HepG2 (cell line): Measurements from ENCODE around the gene DYNC2H1. TPM values are rescaled to one million over a fixed set of nuclear protein-coding genes. Genes with fewer than 3 reads are reported as not detected.

ENCODE experiments used
- ATAC-seq: fragments of 200-7000 bp; cut with Tn5 transposase; 3 replicates; pipeline ENCODE4 v1.9.1; 2020; ENCODE audit warnings: mild to moderate bottlenecking, moderate library complexity
- BruUV-seq: library from RNA; stranded (reverse); fragments of 400-500 nt; replicated peaks from 2 replicates; lab custom pipeline; 2021; lab: Mats Ljungman, UMichigan
- CTCF ChIA-PET: fragments of 300-600 bp; formaldehyde crosslinking; extraction: SDS; loops from one replicate; lab custom pipeline; 2021; ENCODE audit warnings: low total read pairs, inconsistent platforms, low intra/inter-chr PET ratio; lab: Yijun Ruan, JAX
- POLR2A ChIA-PET: fragments of 350-600 bp; sonication (Branson Sonifier 250); formaldehyde crosslinking; loops from one replicate; lab custom pipeline; 2020; ENCODE audit warnings: antibody characterized with exemption, inconsistent platforms; lab: Yijun Ruan, JAX
- DNase-seq: peaks from one replicate; pipeline ENCODE4 v3.0.0-alpha.2; 2015; ENCODE audit warnings: low spot score
- FAIRE-seq: peaks from 3 replicates; lab custom pipeline; 2011; peaks lifted over from hg19 to GRCh38; lab: Jason Lieb, UNC
- H2AFZ ChIP-seq: one replicate; pipeline ENCODE4 v1.6.1; 2011; ENCODE audit warnings: low read length, inconsistent platforms
- H3K27ac ChIP-seq: fragments of 300-600 bp; 3 replicates; pipeline ENCODE4 v1.8.0; 2011; ENCODE audit warnings: mixed run types, mild to moderate bottlenecking, mixed read lengths, low read length, inconsistent platforms; ENCODE audit not compliant: insufficient read depth; ENCODE audit errors: extremely low read length
- H3K27me3 ChIP-seq, 2 experiments: fragments of 200-600 bp in 1 of 2; 2 replicates in 1 of 2; 3 replicates in 1 of 2; pipeline versions ENCODE4 v1.6.0 to v1.8.0; 2011; ENCODE audit warnings: low read length in 2 of 2, mild to moderate bottlenecking in 2 of 2, moderate library complexity in 2 of 2, inconsistent platforms in 1 of 2; ENCODE audit not compliant: insufficient read depth in 2 of 2, control insufficient read depth in 1 of 2
- H3K36me3 ChIP-seq, 2 experiments: fragments of 200-600 bp in 1 of 2; replicated peaks in 1 of 2; 2 replicates in 1 of 2; 3 replicates in 1 of 2; pipeline versions ENCODE4 v1.5.1 to v1.8.0; 2011; ENCODE audit warnings: low read length in 2 of 2, inconsistent platforms in 1 of 2; ENCODE audit not compliant: insufficient read depth in 2 of 2, control insufficient read depth in 1 of 2
- H3K4me1 ChIP-seq: 2 replicates; pipeline ENCODE4 v1.5.1; 2012; ENCODE audit warnings: low read length, inconsistent platforms; ENCODE audit not compliant: insufficient read depth
- H3K4me2 ChIP-seq: 2 replicates; pipeline ENCODE4 v1.6.0; 2011; ENCODE audit warnings: low read depth, low read length, inconsistent platforms
- H3K4me3 ChIP-seq, 3 experiments: fragments of 200-600 bp in 1 of 3; sonication (generic), shearing (Covaris generic) in 1 of 3; replicated peaks in 1 of 3; 2 replicates each; pipeline ENCODE4 v1.5.1; 2011 to 2016; ENCODE audit warnings: low read length in 3 of 3, inconsistent platforms in 2 of 3, low read depth in 2 of 3, mild to moderate bottlenecking in 2 of 3, control low read depth in 1 of 3, mixed read lengths in 1 of 3; ENCODE audit not compliant: insufficient read depth in 1 of 3
- H3K79me2 ChIP-seq: one replicate; pipeline ENCODE4 v1.6.1; 2011; ENCODE audit warnings: low read length, inconsistent platforms; ENCODE audit not compliant: insufficient read depth
- H3K9ac ChIP-seq: 2 replicates; pipeline ENCODE4 v1.6.0; 2011; ENCODE audit warnings: mild to moderate bottlenecking, low read depth, low read length, inconsistent platforms; ENCODE audit not compliant: insufficient read depth
- H3K9me3 ChIP-seq: 2 replicates; pipeline ENCODE4 v1.5.1; 2012; ENCODE audit warnings: mild to moderate bottlenecking, low read length
- H4K20me1 ChIP-seq: 2 replicates; pipeline ENCODE4 v1.6.0; 2011; ENCODE audit warnings: inconsistent platforms, mild to moderate bottlenecking, low read length, moderate library complexity; ENCODE audit not compliant: insufficient read depth
- BHLHE40 ChIP-seq: IDR thresholded peaks from 2 replicates; pipeline ENCODE4 v1.6.1; 2011; ENCODE audit warnings: low read length, improper control_type of control experiment
- CC2D1A ChIP-seq: sonication (generic); formaldehyde crosslinking; IDR thresholded peaks from 2 replicates; pipeline ENCODE4 v1.8.1; 2023; ENCODE audit warnings: mild to moderate bottlenecking, missing genetic modification reagents
- DR1 ChIP-seq: sonication (generic); formaldehyde crosslinking; IDR thresholded peaks from 2 replicates; pipeline ENCODE4 v1.8.0; 2021; ENCODE audit warnings: mild to moderate bottlenecking, missing genetic modification reagents, inconsistent platforms
- ETV5 ChIP-seq: IDR thresholded peaks from 2 replicates; pipeline ENCODE4 v1.6.1; 2018; ENCODE audit warnings: missing biosample characterization, missing genetic modification reagents, inconsistent platforms, borderline replicate concordance
- GABPB1 ChIP-seq: IDR thresholded peaks from 2 replicates; pipeline ENCODE4 v1.6.1; 2016; ENCODE audit warnings: mild to moderate bottlenecking, missing genetic modification reagents, moderate library complexity, missing compliant biosample characterization
- GZF1 ChIP-seq: sonication (generic); formaldehyde crosslinking; IDR thresholded peaks from 2 replicates; pipeline ENCODE4 v1.5.1; 2020; ENCODE audit warnings: mild to moderate bottlenecking, missing genetic modification reagents
- PAX8 ChIP-seq: sonication (generic); formaldehyde crosslinking; IDR thresholded peaks from 2 replicates; pipeline ENCODE4 v1.8.0; 2022; ENCODE audit warnings: mild to moderate bottlenecking, missing genetic modification reagents, borderline replicate concordance
- TCF7L2 ChIP-seq: IDR thresholded peaks from 2 replicates; pipeline ENCODE4 v1.6.1; 2011; ENCODE audit warnings: mild to moderate bottlenecking, low read depth, low read length, moderate library complexity
- U2AF2 ChIP-seq: fragments of 200-400 bp; formaldehyde crosslinking; IDR thresholded peaks from 2 replicates; pipeline ENCODE4 v1.6.1; 2017; ENCODE audit warnings: low read depth, mild to moderate bottlenecking, low read length
- WIZ ChIP-seq: sonication (generic); formaldehyde crosslinking; IDR thresholded peaks from 2 replicates; pipeline ENCODE4 v1.5.1; 2020; ENCODE audit warnings: mild to moderate bottlenecking, missing genetic modification reagents
- ZBTB21 ChIP-seq: sonication (generic); formaldehyde crosslinking; IDR thresholded peaks from 2 replicates; pipeline ENCODE4 v1.4.0; 2020; ENCODE audit warnings: missing genetic modification reagents
- ZNF3 ChIP-seq: IDR thresholded peaks from 2 replicates; pipeline ENCODE4 v1.7.0; 2017; ENCODE audit warnings: inconsistent platforms
- ZNF777 ChIP-seq: sonication (generic); formaldehyde crosslinking; IDR thresholded peaks from 2 replicates; pipeline ENCODE4 v1.4.0; 2020; ENCODE audit warnings: missing genetic modification reagents
- WGBS: methylation state at CpG from one replicate; pipeline ENCODE4 v1.1.6; 2017; ENCODE audit warnings: low lambda C conversion rate; 5-methylcytosine and 5-hydroxymethylcytosine counted together
- in situ Hi-C: cut with HindIII; loops from 2 replicates; pipeline ENCODE4 v1.10.0; 2017; ENCODE audit warnings: low pct_unique_long_range_greater_than_20kb; ENCODE audit not compliant: extremely low pct_ligation_motif_present
- intact Hi-C: fragments of 100-400 bp; cut with micrococcal nuclease; formaldehyde crosslinking; loops from one replicate; pipeline ENCODE4 v1.10.0; 2022; ENCODE audit not compliant: unreplicated experiment
- polyA plus RNA-seq, 8 experiments: library from polyadenylated mRNA; depleted of rRNA in 3 of 8; stranded (reverse) in 7 of 8; unstranded in 1 of 8; fragments of >200 nt; fragmentation: Illumina TruSeq in 4 of 8; extraction: Trizol in 4 of 8; gene quantifications; 2 replicates each; pipeline versions ENCODE4 v1.2.1 to v1.2.3, GENCODE V29; 2011 to 2016; ENCODE audit warnings: low read depth in 4 of 8, missing spikeins in 1 of 8, mixed read lengths in 1 of 8; ENCODE audit not compliant: insufficient read depth in 1 of 8
- total RNA-seq, 5 experiments: library from RNA; depleted of rRNA; stranded (reverse); fragments of >200 nt; fragmentation: Illumina TruSeq; extraction: Trizol; gene quantifications; 2 replicates each; pipeline ENCODE4 v1.2.3, GENCODE V29; 2016; ENCODE audit warnings: low read depth in 1 of 5
- TF ChIP-seq, protein P1 (sequence below), 2 experiments: sonication (generic) in 1 of 2; formaldehyde crosslinking in 1 of 2; IDR thresholded peaks; 2 replicates each; pipeline versions ENCODE4 v1.5.1 to v1.6.1; 2011 to 2020; ENCODE audit warnings: borderline replicate concordance in 1 of 2, low read depth in 1 of 2, low read length in 1 of 2, mild to moderate bottlenecking in 1 of 2, missing genetic modification reagents in 1 of 2, moderate library complexity in 1 of 2

DYNC2H1 gene
- total and polyA plus RNA-seq, 2 of the 13 experiments (the other 11 are each of a cell fraction or from before 2014, with no cell fraction given) = 0.49 to 0.66 TPM

DNA sequence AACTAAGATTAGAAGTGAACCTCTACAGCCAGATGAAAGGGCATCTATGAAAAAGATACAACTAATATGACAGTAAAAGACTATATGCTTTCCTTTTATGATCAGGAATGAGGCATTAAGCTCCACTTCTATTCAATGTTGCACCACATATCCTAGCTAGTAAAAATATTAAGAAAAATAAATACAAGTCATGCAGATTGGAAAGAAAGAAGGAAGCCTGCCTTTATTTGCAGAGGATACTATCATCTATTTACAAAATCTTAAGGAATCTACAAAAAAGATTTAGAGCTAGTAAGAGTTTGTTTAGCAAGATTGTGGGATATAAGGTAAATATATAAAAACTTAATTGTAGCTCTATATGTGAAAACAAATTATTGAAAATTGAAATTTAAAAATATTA is 308.8 kb downstream of the DYNC2H1 start (continued):
- TF ChIP-seq BHLHE40 (no peak), WIZ (no peak)

DNA sequence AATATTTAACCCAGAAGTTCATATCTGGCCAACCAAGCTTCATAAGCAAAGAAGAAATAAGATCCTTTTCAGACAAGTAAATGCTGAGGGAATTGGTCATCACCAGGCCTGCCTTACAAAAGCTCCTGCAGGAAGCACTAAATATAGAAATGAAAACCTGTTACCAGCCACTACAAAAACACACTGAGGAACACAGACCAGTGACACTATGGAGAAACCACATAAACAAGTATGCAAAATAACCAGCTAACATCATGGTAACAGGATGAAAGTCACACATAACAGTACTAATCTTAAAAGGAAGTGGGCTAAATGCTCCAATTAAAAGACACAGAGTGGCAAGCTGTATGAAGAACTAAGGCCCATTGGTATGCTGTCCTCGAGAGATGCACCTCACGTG is 311.4 kb downstream of the DYNC2H1 start:
- H3K36me3 ChIP-seq = no peaks in the 10 kb centered on the region
- no peaks in the 10 kb centered on the region for H3K9me3 ChIP-seq
- no peak overlapping the region for H3K4me2 ChIP-seq
- no peak overlapping the region for H2AFZ ChIP-seq
- FAIRE-seq (no peak), ATAC-seq (no peak), DNase-seq (no peak)
- WGBS = 0% methylated on average over 2 of the region's 2 CpGs
- in situ Hi-C loops (no loop called here), intact Hi-C loops (no loop called here)
- H3K79me2 ChIP-seq = no peaks in the 10 kb centered on the region
- ChIA-PET CTCF (no interaction called here), POLR2A (no interaction called here)
- no peaks in the 10 kb centered on the region for H4K20me1 ChIP-seq
- BruUV-seq = no TSS peak
- TF ChIP-seq ZNF3 (no peak), ZNF777 (CRISPR knock-in tag) (no peak), TCF7L2 (no peak), GZF1 (no peak), PAX8 (no peak), U2AF2 (no peak), DR1 (CRISPR knock-in tag) (no peak), GABPB1 (CRISPR knock-in tag) (no peak), ETV5 (no peak), CC2D1A (CRISPR knock-in tag) (no peak), ZBTB21 (CRISPR knock-in tag) (no peak)
- TF ChIP-seq, protein P1, sequence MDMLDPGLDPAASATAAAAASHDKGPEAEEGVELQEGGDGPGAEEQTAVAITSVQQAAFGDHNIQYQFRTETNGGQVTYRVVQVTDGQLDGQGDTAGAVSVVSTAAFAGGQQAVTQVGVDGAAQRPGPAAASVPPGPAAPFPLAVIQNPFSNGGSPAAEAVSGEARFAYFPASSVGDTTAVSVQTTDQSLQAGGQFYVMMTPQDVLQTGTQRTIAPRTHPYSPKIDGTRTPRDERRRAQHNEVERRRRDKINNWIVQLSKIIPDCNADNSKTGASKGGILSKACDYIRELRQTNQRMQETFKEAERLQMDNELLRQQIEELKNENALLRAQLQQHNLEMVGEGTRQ (IDR thresholded peaks at IDR 0.05; ENCODE audit: low read depth, low read length) = no peak
- TF ChIP-seq, protein P1 (CRISPR knock-in tag; IDR thresholded peaks at IDR 0.05; ENCODE audit: borderline replicate concordance) = no peak
- no peaks in the 10 kb centered on the region; a peak in 1 of 5 replicates for H3K27me3 ChIP-seq
- no peaks in the 10 kb centered on the region for H3K4me1 ChIP-seq
- H3K27ac ChIP-seq = no peak overlapping the region
- H3K4me3 ChIP-seq = no peak overlapping the region
- H3K9ac ChIP-seq = no peak overlapping the region
